CD14-positive monocyte (primary cell): Measurements from ENCODE around the gene CLBA1. TPM values are rescaled to one million over a fixed set of nuclear protein-coding genes. Genes with fewer than 3 reads are reported as not detected.
"Not testable (repeated sequence)": the region's sequence is repeated elsewhere in the genome, so short reads cannot be mapped to it uniquely, and the experiment has no call there.

Experiments used
- DNase-seq, 3 donors: peaks; one replicate each; pipeline ENCODE4 v3.0.0-alpha.2; 2011 to 2022
- H2AFZ ChIP-seq: 2 replicates; pipeline ENCODE4 v1.6.0; 2012; ENCODE audit warnings: mild to moderate bottlenecking, low read depth, low read length, inconsistent platforms; ENCODE audit not compliant: insufficient read depth, poor library complexity, severe bottlenecking
- H3K27ac ChIP-seq, 2 donors: 1 replicate in 1 of 2; 2 replicates in 1 of 2; pipeline ENCODE4 v1.5.1; 2012 to 2013; ENCODE audit warnings: low read length in 2 of 2, control low read depth in 1 of 2, inconsistent platforms in 1 of 2, low read depth in 1 of 2, mild to moderate bottlenecking in 1 of 2
- H3K27me3 ChIP-seq, 2 donors: one replicate each; pipeline versions ENCODE4 v1.6.0 to v1.6.1; 2011 to 2013; ENCODE audit warnings: low read length in 2 of 2; ENCODE audit not compliant: control insufficient read depth in 2 of 2, insufficient read depth in 2 of 2
- H3K36me3 ChIP-seq, 2 donors: replicated peaks in 1 of 2; 1 replicate in 1 of 2; 2 replicates in 1 of 2; pipeline versions ENCODE4 v1.5.1 to v1.6.1; 2012 to 2013; ENCODE audit warnings: low read length in 2 of 2, control low read depth in 1 of 2, inconsistent platforms in 1 of 2, mild to moderate bottlenecking in 1 of 2; ENCODE audit not compliant: insufficient read depth in 2 of 2, control insufficient read depth in 1 of 2
- H3K4me1 ChIP-seq, 2 donors: 1 replicate in 1 of 2; 2 replicates in 1 of 2; pipeline versions ENCODE4 v1.5.1 to v1.6.1; 2012 to 2013; ENCODE audit warnings: low read length in 2 of 2, control low read depth in 1 of 2, inconsistent platforms in 1 of 2, mild to moderate bottlenecking in 1 of 2, moderate library complexity in 1 of 2; ENCODE audit not compliant: insufficient read depth in 2 of 2, control insufficient read depth in 1 of 2
- H3K4me2 ChIP-seq: replicated peaks from 2 replicates; pipeline ENCODE3; 2012; ENCODE audit warnings: low read length, moderate library complexity, mild to moderate bottlenecking; ENCODE audit not compliant: poor library complexity, severe bottlenecking; ENCODE audit errors: extremely low read depth
- H3K4me3 ChIP-seq, 3 experiments: fragments of 200-600 bp in 1 of 3; sonication (generic) in 1 of 3; replicated peaks in 1 of 3; 1 replicate in 2 of 3; 2 replicates in 1 of 3; pipeline ENCODE4 v1.5.1; 2011 to 2013; ENCODE audit warnings: low read length in 3 of 3, mild to moderate bottlenecking in 3 of 3, control low read depth in 2 of 3, low read depth in 2 of 3, inconsistent platforms in 1 of 3, moderate library complexity in 1 of 3
- H3K79me2 ChIP-seq: 2 replicates; pipeline ENCODE4 v1.6.0; 2012; ENCODE audit warnings: mild to moderate bottlenecking, control low read depth, inconsistent platforms, low read length, moderate library complexity; ENCODE audit not compliant: insufficient read depth
- H3K9ac ChIP-seq: 2 replicates; pipeline ENCODE4 v1.6.0; 2017; ENCODE audit warnings: low read length, mild to moderate bottlenecking; ENCODE audit not compliant: insufficient read depth, poor library complexity, severe bottlenecking
- H3K9me3 ChIP-seq, 2 donors: replicated peaks in 1 of 2; 1 replicate in 1 of 2; 2 replicates in 1 of 2; pipeline versions ENCODE4 v1.5.1 to v1.6.1; 2012 to 2013; ENCODE audit warnings: low read length in 2 of 2, control low read depth in 1 of 2; ENCODE audit not compliant: control insufficient read depth in 1 of 2, insufficient read depth in 1 of 2
- H4K20me1 ChIP-seq: 2 replicates; pipeline ENCODE4 v1.6.0; 2012; ENCODE audit warnings: mild to moderate bottlenecking, low read length, control low read depth, moderate library complexity; ENCODE audit not compliant: insufficient read depth
- H3K27ac Mint-ChIP-seq, 7 donors: one replicate each; pipeline ENCODE4 v1.8.0; 2020; ENCODE audit warnings: mild to moderate bottlenecking in 7 of 7, mixed read lengths in 7 of 7, moderate library complexity in 6 of 7, inconsistent platforms in 2 of 7
- H3K27me3 Mint-ChIP-seq, 3 donors: one replicate each; pipeline ENCODE4 v1.8.0; 2021 to 2022; ENCODE audit warnings: low read depth in 3 of 3, mild to moderate bottlenecking in 3 of 3, mixed read lengths in 3 of 3, moderate library complexity in 3 of 3, inconsistent platforms in 1 of 3
- H3K36me3 Mint-ChIP-seq, 2 donors: one replicate each; pipeline ENCODE4 v1.8.0; 2020; ENCODE audit warnings: mixed read lengths in 2 of 2, inconsistent platforms in 1 of 2, mild to moderate bottlenecking in 1 of 2
- H3K4me1 Mint-ChIP-seq: one replicate; pipeline ENCODE4 v1.8.0; 2020; ENCODE audit warnings: mild to moderate bottlenecking, mixed read lengths
- H3K4me3 Mint-ChIP-seq, 2 donors: one replicate each; pipeline ENCODE4 v1.8.0; 2020; ENCODE audit warnings: mild to moderate bottlenecking in 2 of 2, mixed read lengths in 2 of 2, moderate library complexity in 1 of 2
- H3K9me3 Mint-ChIP-seq, 7 donors: one replicate each; pipeline ENCODE4 v1.8.0; 2020 to 2022; ENCODE audit warnings: mixed read lengths in 7 of 7, mild to moderate bottlenecking in 6 of 7, moderate library complexity in 6 of 7, inconsistent platforms in 2 of 7
- WGBS: methylation state at CpG from one replicate; pipeline ENCODE4 v1.1.5; 2013; ENCODE audit warnings: missing lambda C conversion rate; ENCODE audit not compliant: insufficient coverage; 5-methylcytosine and 5-hydroxymethylcytosine counted together
- intact Hi-C, 2 donors: fragments of 100-400 bp; cut with micrococcal nuclease; formaldehyde crosslinking; loops; one replicate each; pipeline versions ENCODE4 v1.15.0 to v1.15.1; 2023
- polyA plus RNA-seq, 3 donors: library from polyadenylated mRNA; depleted of rRNA in 1 of 3; unstranded in 2 of 3; stranded (reverse) in 1 of 3; fragments of 300-500 nt in 2 of 3; fragments of >200 nt in 1 of 3; fragmentation: Illumina TruSeq in 2 of 3; gene quantifications; 1 replicate in 2 of 3; 2 replicates in 1 of 3; pipeline ENCODE4 v1.2.3, GENCODE V29; 2012 to 2021

CLBA1 gene
- polyA plus RNA-seq, 3 donors = 0.62 to 0.76 (median 0.63) TPM

DNA sequence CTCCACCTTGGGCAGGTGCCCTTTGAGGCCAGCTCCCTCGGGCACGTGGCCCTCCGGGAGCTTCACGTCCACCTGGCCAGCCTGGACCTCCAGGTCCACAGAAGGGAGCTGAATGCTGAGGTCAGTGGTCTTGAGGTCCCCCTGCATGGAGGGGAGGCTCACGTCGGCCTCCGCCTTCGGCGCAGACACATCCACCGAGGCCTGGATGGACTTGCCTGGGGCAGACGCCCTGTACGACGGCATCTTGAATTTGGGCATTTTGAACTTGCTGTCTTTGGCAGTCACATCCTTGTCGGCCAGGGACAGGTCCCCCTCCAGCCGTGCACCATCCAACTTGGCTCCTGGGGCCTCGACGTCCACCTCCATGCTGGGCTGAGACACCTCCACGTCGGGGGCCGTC lies 40.3 kb upstream of the CLBA1 start:
- not testable (repeated sequence) for H3K27ac ChIP-seq, H3K36me3 Mint-ChIP-seq, H3K9me3 Mint-ChIP-seq

GRCh38 chr14:104945986-104946965 lies 39.3 kb upstream of the CLBA1 start:
- H3K36me3 ChIP-seq, H3K4me1 Mint-ChIP-seq, H4K20me1 ChIP-seq, H3K9ac ChIP-seq, H3K27ac Mint-ChIP-seq, H3K79me2 ChIP-seq, H3K4me3 Mint-ChIP-seq, H3K4me1 ChIP-seq, DNase-seq, H2AFZ ChIP-seq, H3K4me3 ChIP-seq, H3K36me3 Mint-ChIP-seq, H3K9me3 ChIP-seq, H3K27me3 Mint-ChIP-seq, H3K9me3 Mint-ChIP-seq, H3K27me3 ChIP-seq, H3K4me2 ChIP-seq, intact Hi-C loops, H3K27ac ChIP-seq: not testable (repeated sequence)
- WGBS = 98% methylated on average over 24 of the region's 43 CpGs

More for the DNA sequence above, 40.3 kb upstream of the CLBA1 start:
- H3K79me2 ChIP-seq, DNase-seq, H3K27me3 ChIP-seq, intact Hi-C loops, H2AFZ ChIP-seq, H3K4me3 ChIP-seq, H3K4me3 Mint-ChIP-seq, H3K4me1 ChIP-seq, H3K36me3 ChIP-seq, H3K27me3 Mint-ChIP-seq, H3K9me3 ChIP-seq, H3K4me2 ChIP-seq, H3K27ac Mint-ChIP-seq, H4K20me1 ChIP-seq, H3K4me1 Mint-ChIP-seq, H3K9ac ChIP-seq: not testable (repeated sequence)
- WGBS = 91% methylated on average over 20 of the region's 20 CpGs

- H3K9me3 Mint-ChIP-seq, H3K4me2 ChIP-seq, H3K9me3 ChIP-seq, H3K27ac Mint-ChIP-seq, H3K36me3 Mint-ChIP-seq, intact Hi-C loops, H3K27me3 ChIP-seq, DNase-seq, H3K4me3 Mint-ChIP-seq, H4K20me1 ChIP-seq, H3K36me3 ChIP-seq, H3K4me1 Mint-ChIP-seq, H3K9ac ChIP-seq, H3K4me1 ChIP-seq, H3K79me2 ChIP-seq, H3K27me3 Mint-ChIP-seq, H2AFZ ChIP-seq, H3K4me3 ChIP-seq, H3K27ac ChIP-seq: not testable (repeated sequence)
- 97% methylated on average over 10 of the region's 13 CpGs for whole genome bisulfite sequencing
Observed at GRCh38 chr14:104947201-104947600, 38.4 kb upstream of the CLBA1 start.

DNA sequence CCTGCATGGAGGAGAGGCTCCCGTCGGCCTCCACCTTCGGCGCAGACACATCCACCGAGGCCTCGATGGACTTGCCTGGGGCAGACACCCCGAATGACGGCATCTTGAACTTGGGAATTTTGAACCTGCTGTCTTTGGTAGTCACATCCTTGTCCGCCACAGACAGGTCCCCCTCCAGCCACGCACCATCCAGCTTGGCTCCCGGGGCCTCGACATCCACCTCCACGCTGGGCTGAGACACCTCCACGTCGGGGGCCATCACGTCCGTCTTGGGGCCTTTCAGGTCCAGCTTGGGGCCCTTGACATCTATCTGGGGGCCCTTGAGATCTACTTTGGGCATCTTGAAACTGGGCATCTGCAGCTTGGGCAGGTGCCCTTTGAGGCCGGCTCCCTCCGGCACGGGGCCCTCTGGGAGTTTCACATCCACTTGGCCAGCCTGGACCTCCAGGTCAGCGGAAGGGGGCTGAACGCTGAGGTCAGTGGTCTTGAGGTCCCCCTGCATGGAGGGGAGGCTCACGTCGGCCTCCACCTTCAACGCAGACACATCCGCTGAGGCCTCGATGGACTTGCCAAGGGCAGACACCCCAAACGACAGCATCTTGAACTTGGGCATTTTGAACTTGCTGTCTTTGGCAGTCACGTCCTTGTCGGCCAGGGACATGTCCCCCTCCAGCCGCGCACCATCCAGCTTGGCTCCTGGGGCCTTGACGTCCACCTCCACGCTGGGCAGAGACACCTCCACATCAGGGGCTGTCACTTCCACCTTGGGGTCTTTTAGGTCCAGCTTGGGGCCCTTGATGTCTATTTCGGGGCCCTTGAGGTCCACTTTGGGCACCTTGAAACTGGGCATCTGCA lies 37.5 kb upstream of the CLBA1 start:
- H3K27ac Mint-ChIP-seq, H3K9me3 Mint-ChIP-seq, intact Hi-C loops, H2AFZ ChIP-seq, H3K27me3 ChIP-seq, H4K20me1 ChIP-seq, H3K4me3 ChIP-seq, H3K4me1 Mint-ChIP-seq, H3K4me3 Mint-ChIP-seq, H3K36me3 Mint-ChIP-seq, H3K79me2 ChIP-seq, H3K27ac ChIP-seq, H3K9ac ChIP-seq, H3K4me1 ChIP-seq, H3K27me3 Mint-ChIP-seq, H3K9me3 ChIP-seq, H3K4me2 ChIP-seq, H3K36me3 ChIP-seq, DNase-seq: not testable (repeated sequence)
- 94% methylated on average over 33 of the region's 35 CpGs for WGBS
